HepG2 (cell line): Measurements from ENCODE around the gene PALMD. TPM values are rescaled to one million over a fixed set of nuclear protein-coding genes. Genes with fewer than 3 reads are reported as not detected.
A peak's percentile ranks its signal among the peaks of the same experiment; 100 is the strongest.

Experiments used
- CBFB ChIP-seq: sonication (generic); formaldehyde crosslinking; IDR thresholded peaks from 2 replicates; pipeline ENCODE4 v1.4.0; 2020; ENCODE audit warnings: missing genetic modification reagents
- DNMT1 ChIP-seq: sonication (generic); formaldehyde crosslinking; IDR thresholded peaks from 2 replicates; pipeline ENCODE4 v1.5.1; 2020; ENCODE audit warnings: mild to moderate bottlenecking, missing genetic modification reagents
- HCFC1 ChIP-seq: fragments of 150-350 bp; IDR thresholded peaks from 2 replicates; pipeline ENCODE4 v1.6.1; 2014; ENCODE audit warnings: low read depth, low read length
- HHEX ChIP-seq: IDR thresholded peaks from 2 replicates; pipeline ENCODE4 v1.6.1; 2016; ENCODE audit warnings: control low read depth
- HMGA1 ChIP-seq: sonication (generic); formaldehyde crosslinking; conservative IDR thresholded peaks from 2 replicates; pipeline ENCODE4 v1.4.0; 2020; ENCODE audit warnings: missing genetic modification reagents
- KDM5B ChIP-seq: sonication (generic); formaldehyde crosslinking; IDR thresholded peaks from 2 replicates; pipeline ENCODE4 v1.4.0; 2020; ENCODE audit warnings: missing genetic modification reagents, mild to moderate bottlenecking, borderline replicate concordance
- NCOA1 ChIP-seq: sonication (generic); formaldehyde crosslinking; IDR thresholded peaks from 2 replicates; pipeline ENCODE4 v1.9.0; 2021; ENCODE audit warnings: missing genetic modification reagents
- NPAS2 ChIP-seq: sonication (generic); formaldehyde crosslinking; IDR thresholded peaks from 2 replicates; pipeline ENCODE4 v1.8.0; 2022; ENCODE audit warnings: mild to moderate bottlenecking, missing genetic modification reagents, borderline replicate concordance
- REPIN1 ChIP-seq: sonication (generic); formaldehyde crosslinking; IDR thresholded peaks from 2 replicates; pipeline ENCODE4 v1.8.0; 2022; ENCODE audit warnings: missing genetic modification reagents, low read depth, mild to moderate bottlenecking, borderline replicate concordance
- SCMH1 ChIP-seq: sonication (generic); formaldehyde crosslinking; IDR thresholded peaks from 2 replicates; pipeline ENCODE4 v1.9.0; 2021; ENCODE audit warnings: missing genetic modification reagents, mild to moderate bottlenecking, borderline replicate concordance
- SSRP1 ChIP-seq: IDR thresholded peaks from 2 replicates; pipeline ENCODE4 v1.6.1; 2016; ENCODE audit warnings: control low read depth
- THRA ChIP-seq: sonication (generic); formaldehyde crosslinking; IDR thresholded peaks from 2 replicates; pipeline ENCODE4 v1.4.0; 2020; ENCODE audit warnings: missing genetic modification reagents, borderline replicate concordance
- YEATS2 ChIP-seq: sonication (generic); formaldehyde crosslinking; IDR thresholded peaks from 2 replicates; pipeline ENCODE4 v1.4.0; 2020; ENCODE audit warnings: missing genetic modification reagents, borderline replicate concordance
- YEATS4 ChIP-seq: sonication (generic); formaldehyde crosslinking; IDR thresholded peaks from 2 replicates; pipeline ENCODE4 v1.4.0; 2020; ENCODE audit warnings: missing genetic modification reagents, borderline replicate concordance
- ZBTB37 ChIP-seq: sonication (generic); formaldehyde crosslinking; IDR thresholded peaks from 2 replicates; pipeline ENCODE4 v1.4.0; 2020; ENCODE audit warnings: mild to moderate bottlenecking, missing genetic modification reagents
- ZBTB38 ChIP-seq: sonication (generic); formaldehyde crosslinking; IDR thresholded peaks from 2 replicates; pipeline ENCODE4 v1.5.1; 2020; ENCODE audit warnings: mild to moderate bottlenecking, missing genetic modification reagents
- ZNF282 ChIP-seq: fragments of 450-650 bp; IDR thresholded peaks from 2 replicates; pipeline ENCODE4 v1.6.1; 2018; ENCODE audit not compliant: partially characterized antibody
- ZNF362 ChIP-seq: sonication (generic); formaldehyde crosslinking; IDR thresholded peaks from 2 replicates; pipeline ENCODE4 v1.4.0; 2020; ENCODE audit warnings: missing genetic modification reagents, mild to moderate bottlenecking, borderline replicate concordance
- ZNF496 ChIP-seq: sonication (generic); formaldehyde crosslinking; IDR thresholded peaks from 2 replicates; pipeline ENCODE4 v1.8.1; 2023; ENCODE audit warnings: mild to moderate bottlenecking, moderate library complexity, missing genetic modification reagents; ENCODE audit not compliant: insufficient replicate concordance
- ZNF501 ChIP-seq: sonication (generic); formaldehyde crosslinking; IDR thresholded peaks from 2 replicates; pipeline ENCODE4 v1.5.1; 2020; ENCODE audit warnings: mild to moderate bottlenecking, moderate library complexity, missing genetic modification reagents
- ZNF570 ChIP-seq: sonication (generic); formaldehyde crosslinking; IDR thresholded peaks from 2 replicates; pipeline ENCODE4 v1.4.0; 2020; ENCODE audit warnings: mild to moderate bottlenecking, missing genetic modification reagents, borderline replicate concordance
- ZNF703 ChIP-seq: sonication (generic); formaldehyde crosslinking; IDR thresholded peaks from 2 replicates; pipeline ENCODE4 v1.5.1; 2020; ENCODE audit warnings: missing genetic modification reagents, mild to moderate bottlenecking, moderate library complexity, borderline replicate concordance
- ZNF713 ChIP-seq: sonication (generic); formaldehyde crosslinking; IDR thresholded peaks from 2 replicates; pipeline ENCODE4 v1.4.0; 2020; ENCODE audit warnings: mild to moderate bottlenecking, missing genetic modification reagents
- ZNF720 ChIP-seq: sonication (generic); formaldehyde crosslinking; IDR thresholded peaks from 2 replicates; pipeline ENCODE4 v1.4.0; 2020; ENCODE audit warnings: missing genetic modification reagents
- ZNF766 ChIP-seq: sonication (generic); formaldehyde crosslinking; IDR thresholded peaks from 2 replicates; pipeline ENCODE4 v1.5.0; 2020; ENCODE audit warnings: missing genetic modification reagents, borderline replicate concordance
- polyA plus RNA-seq, 8 experiments: library from polyadenylated mRNA; depleted of rRNA in 3 of 8; stranded (reverse) in 7 of 8; unstranded in 1 of 8; fragments of >200 nt; fragmentation: Illumina TruSeq in 4 of 8; extraction: Trizol in 4 of 8; gene quantifications; 2 replicates each; pipeline versions ENCODE4 v1.2.1 to v1.2.3, GENCODE V29; 2011 to 2016; ENCODE audit warnings: low read depth in 4 of 8, missing spikeins in 1 of 8, mixed read lengths in 1 of 8; ENCODE audit not compliant: insufficient read depth in 1 of 8
- total RNA-seq, 5 experiments: library from RNA; depleted of rRNA; stranded (reverse); fragments of >200 nt; fragmentation: Illumina TruSeq; extraction: Trizol; gene quantifications; 2 replicates each; pipeline ENCODE4 v1.2.3, GENCODE V29; 2016; ENCODE audit warnings: low read depth in 1 of 5

PALMD gene
- total and polyA plus RNA-seq, 2 of the 13 experiments (the other 11 are each of a cell fraction or from before 2014, with no cell fraction given) = 5.5 to 31.1 TPM

GRCh38 chr1:99645699-99646531 lies at the start of gene PALMD (continued):
- TF ChIP-seq ZBTB38 (CRISPR knock-in tag) = no peak; the same call in 1 of the 2 replicates
- TF ChIP-seq CBFB (CRISPR knock-in tag) = no peak
- TF ChIP-seq ZNF703 (CRISPR knock-in tag) = no peak
- TF ChIP-seq ZNF713 (CRISPR knock-in tag) = no peak
- TF ChIP-seq KDM5B (CRISPR knock-in tag) = 0 out of 2 replicates have a peak, but pooled peaks have one; percentile 46
- no peak for TF ChIP-seq HMGA1 (CRISPR knock-in tag)
- no peak for TF ChIP-seq NCOA1 (CRISPR knock-in tag)
- TF ChIP-seq YEATS4 (CRISPR knock-in tag) = peak; percentile 53; the same call in 1 of the 2 replicates
- no peak for TF ChIP-seq ZNF282
- TF ChIP-seq ZBTB37 (CRISPR knock-in tag) = no peak
- TF ChIP-seq HCFC1 = no peak
- no peak for TF ChIP-seq NPAS2 (CRISPR knock-in tag)
- TF ChIP-seq ZNF720 = no peak
- no peak for TF ChIP-seq ZNF570
- peak; percentile 83 for TF ChIP-seq ZNF501
- TF ChIP-seq ZNF362 (CRISPR knock-in tag) = no peak
- no peak for TF ChIP-seq YEATS2 (CRISPR knock-in tag)
- no peak for TF ChIP-seq SCMH1 (CRISPR knock-in tag)
- TF ChIP-seq ZNF766 (CRISPR knock-in tag) = no peak
- peak; percentile 32; the same call in 1 of the 2 replicates for TF ChIP-seq REPIN1 (CRISPR knock-in tag)
- TF ChIP-seq DNMT1 = no peak
- TF ChIP-seq HHEX (CRISPR knock-in tag) = no peak
- no peak for TF ChIP-seq ZNF496 (CRISPR knock-in tag)
- no peak for TF ChIP-seq SSRP1 (CRISPR knock-in tag)
- no peak for TF ChIP-seq THRA (CRISPR knock-in tag)
